Stimulated activated memory B cell treated with anti-CD40 and anti-IgM and Interleukin-4, amounts not matched to agents 10 μg/mL and 1 μg/mL and 100 μg/mL, for 72 hours (primary cell): ENCODE measurements around the gene PSMB8.

Experiments
- ATAC-seq: fragments of 150-1000 bp; cut with Tn5 transposase; 2 replicates; pipeline ENCODE4 v1.10.0; 2021
- H3K27ac Mint-ChIP-seq: one replicate; pipeline ENCODE4 v1.8.0; 2022; ENCODE audit warnings: mild to moderate bottlenecking, mixed read lengths
- H3K27me3 Mint-ChIP-seq: one replicate; pipeline ENCODE4 v1.8.0; 2022; ENCODE audit warnings: mixed read lengths
- H3K36me3 Mint-ChIP-seq: one replicate; pipeline ENCODE4 v1.8.0; 2022; ENCODE audit warnings: mixed read lengths
- H3K4me1 Mint-ChIP-seq: one replicate; pipeline ENCODE4 v1.8.0; 2022; ENCODE audit warnings: mixed read lengths
- H3K4me3 Mint-ChIP-seq: one replicate; pipeline ENCODE4 v1.8.0; 2022; ENCODE audit warnings: mild to moderate bottlenecking, moderate library complexity, mixed read lengths
- H3K9me3 Mint-ChIP-seq: one replicate; pipeline ENCODE4 v1.8.0; 2022; ENCODE audit warnings: mixed read lengths

The PSMB8 gene

GRCh38 chr6:32847795-32848194, 3.9 kb upstream of the PSMB8 start:
- no peaks in the 10 kb centered on the region for H3K27me3 Mint-ChIP-seq
- H3K27ac Mint-ChIP-seq: peak overlapping the region; percentile 100
- ATAC-seq: no peak
- H3K4me1 Mint-ChIP-seq: peaks cover 65% of the 10 kb centered on the region
- H3K4me3 Mint-ChIP-seq: peak overlapping the region; percentile 11
- peaks cover 88% of the 10 kb centered on the region for H3K36me3 Mint-ChIP-seq
- no peaks in the 10 kb centered on the region for H3K9me3 Mint-ChIP-seq

- no peaks in the 10 kb centered on the region for H3K9me3 Mint-ChIP-seq
- peak overlapping the region; percentile 40 for H3K4me3 Mint-ChIP-seq
- peak overlapping the region; percentile 100 for H3K27ac Mint-ChIP-seq
- ATAC-seq: no peak
- H3K4me1 Mint-ChIP-seq: peaks cover 71% of the 10 kb centered on the region
- H3K36me3 Mint-ChIP-seq: peaks cover 90% of the 10 kb centered on the region
- H3K27me3 Mint-ChIP-seq: no peaks in the 10 kb centered on the region
These were observed 3.2 kb upstream of the PSMB8 start for GRCh38 chr6:32847004-32847403.

GRCh38 chr6:32845384-32845884, 1.6 kb upstream of the PSMB8 start:
- Mint-ChIP-seq H3K36me3 (peaks cover 90% of the 10 kb centered on the region), H3K9me3 (no peaks in the 10 kb centered on the region), H3K27me3 (no peaks in the 10 kb centered on the region), H3K4me3 (peak overlapping the region; percentile 98), H3K27ac (peak overlapping the region; percentile 100), H3K4me1 (peaks cover 71% of the 10 kb centered on the region)
- peak; percentile 6 for ATAC-seq

GRCh38 chr6:32844839-32845383, 1.1 kb upstream of the PSMB8 start:
- H3K4me1 Mint-ChIP-seq: peaks cover 71% of the 10 kb centered on the region
- H3K9me3 Mint-ChIP-seq: no peaks in the 10 kb centered on the region
- peak overlapping the region; percentile 100 for H3K27ac Mint-ChIP-seq
- H3K4me3 Mint-ChIP-seq: peak overlapping the region; percentile 98
- ATAC-seq: peak; percentile 2
- H3K36me3 Mint-ChIP-seq: peaks cover 89% of the 10 kb centered on the region
- H3K27me3 Mint-ChIP-seq: no peaks in the 10 kb centered on the region

- ATAC-seq: no peak
- Mint-ChIP-seq H3K27me3 (no peaks in the 10 kb centered on the region), H3K4me1 (peaks cover 67% of the 10 kb centered on the region), H3K36me3 (peaks cover 78% of the 10 kb centered on the region), H3K9me3 (no peaks in the 10 kb centered on the region), H3K27ac (peak overlapping the region; percentile 100), H3K4me3 (peak overlapping the region; percentile 98)
These were observed 392 bp downstream of the PSMB8 start for GRCh38 chr6:32843331-32843978.

- Mint-ChIP-seq H3K36me3 (peaks cover 71% of the 10 kb centered on the region), H3K4me1 (peaks cover 62% of the 10 kb centered on the region), H3K9me3 (no peaks in the 10 kb centered on the region), H3K4me3 (peak overlapping the region; percentile 98), H3K27me3 (no peaks in the 10 kb centered on the region), H3K27ac (peak overlapping the region; percentile 100)
- ATAC-seq: no peak
These were observed 1.2 kb downstream of the PSMB8 start for GRCh38 chr6:32842690-32843089.

GRCh38 chr6:32842021-32842650, 1.7 kb downstream of the PSMB8 start:
- Mint-ChIP-seq H3K27ac (peak overlapping the region; percentile 100), H3K9me3 (no peaks in the 10 kb centered on the region), H3K36me3 (peaks cover 66% of the 10 kb centered on the region), H3K4me1 (peaks cover 62% of the 10 kb centered on the region), H3K4me3 (peak overlapping the region; percentile 98), H3K27me3 (no peaks in the 10 kb centered on the region)
- no peak for ATAC-seq

GRCh38 chr6:32840604-32841246, 3.1 kb downstream of the PSMB8 start:
- no peak for ATAC-seq
- no peaks in the 10 kb centered on the region for H3K27me3 Mint-ChIP-seq
- H3K9me3 Mint-ChIP-seq: no peaks in the 10 kb centered on the region
- peak overlapping the region; percentile 54 for H3K4me3 Mint-ChIP-seq
- H3K27ac Mint-ChIP-seq: peak overlapping the region; percentile 100
- peaks cover 68% of the 10 kb centered on the region for H3K36me3 Mint-ChIP-seq
- H3K4me1 Mint-ChIP-seq: peaks cover 64% of the 10 kb centered on the region

GRCh38 chr6:32839356-32839755, 4.5 kb downstream of the PSMB8 start:
- no peak overlapping the region for H3K4me3 Mint-ChIP-seq
- H3K4me1 Mint-ChIP-seq: peaks cover 73% of the 10 kb centered on the region
- H3K27ac Mint-ChIP-seq: peak overlapping the region; percentile 100

GRCh38 chr6:32838114-32838958, 5.5 kb downstream of the PSMB8 start, which contains the start of gene TAP2:
Gene TAP2 (minus strand): TSS chr6:32838739. CDS start chr6:32838233, 506 bp downstream.
- H3K4me3 Mint-ChIP-seq: peak within 1 kb of the TSS; percentile 88

More at GRCh38 chr6:32839356-32839755, 4.5 kb downstream of the PSMB8 start:
- H3K27me3 Mint-ChIP-seq: no peaks in the 10 kb centered on the region
- no peaks in the 10 kb centered on the region for H3K9me3 Mint-ChIP-seq
- no peak for ATAC-seq
- H3K36me3 Mint-ChIP-seq: peaks cover 68% of the 10 kb centered on the region

GRCh38 chr6:32837651-32838113, 6.2 kb downstream of the PSMB8 start:
- peaks cover 71% of the 10 kb centered on the region for H3K36me3 Mint-ChIP-seq
- H3K4me1 Mint-ChIP-seq: peaks cover 84% of the 10 kb centered on the region
- ATAC-seq: no peak
- H3K27me3 Mint-ChIP-seq: no peaks in the 10 kb centered on the region
- H3K9me3 Mint-ChIP-seq: no peaks in the 10 kb centered on the region
- peak overlapping the region; percentile 60 for H3K27ac Mint-ChIP-seq
- peak overlapping the region; percentile 88 for H3K4me3 Mint-ChIP-seq

More at GRCh38 chr6:32838114-32838958, 5.5 kb downstream of the PSMB8 start, which contains the start of gene TAP2:
- H3K36me3 Mint-ChIP-seq: peaks cover 69% of the 10 kb centered on the region
- H3K9me3 Mint-ChIP-seq: no peaks in the 10 kb centered on the region
- peak; percentile 95 for ATAC-seq
- peak within 1 kb of the TSS; percentile 100 for H3K27ac Mint-ChIP-seq
- H3K4me1 Mint-ChIP-seq: peaks cover 83% of the 10 kb centered on the region
- H3K27me3 Mint-ChIP-seq: no peaks in the 10 kb centered on the region

- Mint-ChIP-seq H3K9me3 (no peaks in the 10 kb centered on the region), H3K4me3 (peak overlapping the region; percentile 88)
- no peak for ATAC-seq
These were observed 7.0 kb downstream of the PSMB8 start for GRCh38 chr6:32836873-32837272.

GRCh38 chr6:32835167-32835893, 8.5 kb downstream of the PSMB8 start:
- Mint-ChIP-seq H3K4me3 (peak overlapping the region; percentile 1), H3K27ac (peak overlapping the region; percentile 35)
- no peak for ATAC-seq

More at GRCh38 chr6:32836873-32837272, 7.0 kb downstream of the PSMB8 start:
- no peaks in the 10 kb centered on the region for H3K27me3 Mint-ChIP-seq
- peaks cover 71% of the 10 kb centered on the region for H3K36me3 Mint-ChIP-seq
- peaks cover 79% of the 10 kb centered on the region for H3K4me1 Mint-ChIP-seq
- peak overlapping the region; percentile 60 for H3K27ac Mint-ChIP-seq

GRCh38 chr6:32833664-32834063, 10.2 kb downstream of the PSMB8 start:
- H3K4me1 Mint-ChIP-seq: peaks cover 73% of the 10 kb centered on the region
- H3K36me3 Mint-ChIP-seq: peaks cover 84% of the 10 kb centered on the region
- H3K9me3 Mint-ChIP-seq: no peaks in the 10 kb centered on the region
- H3K27ac Mint-ChIP-seq: peak overlapping the region; percentile 35
- H3K4me3 Mint-ChIP-seq: no peak overlapping the region
- ATAC-seq: no peak
- no peaks in the 10 kb centered on the region for H3K27me3 Mint-ChIP-seq

More at GRCh38 chr6:32835167-32835893, 8.5 kb downstream of the PSMB8 start:
- H3K27me3 Mint-ChIP-seq: no peaks in the 10 kb centered on the region
- H3K36me3 Mint-ChIP-seq: peaks cover 72% of the 10 kb centered on the region
- no peaks in the 10 kb centered on the region for H3K9me3 Mint-ChIP-seq
- H3K4me1 Mint-ChIP-seq: peaks cover 70% of the 10 kb centered on the region
